Measurements from ENCODE around the gene MAP3K19. TPM values are rescaled to one million over a fixed set of nuclear protein-coding genes. Genes with fewer than 3 reads are reported as not detected.
A peak's percentile ranks its signal among the peaks of the same experiment; 100 is the strongest.
"Not testable (repeated sequence)": the region's sequence is repeated elsewhere in the genome, so short reads cannot be mapped to it uniquely, and the experiment has no call there.

Gene MAP3K19
- total RNA-seq, 1 experiment from 2014 or later, result not detected

- Histone ChIP-seq H4K20me1 (ENCODE audit: low read length) (peaks cover 6% of the 10 kb centered on the region), H3F3A (ENCODE audit: low read length, unreplicated experiment) (no peaks in the 10 kb centered on the region), H3K9ac (ENCODE audit: low read length) (no peak overlapping the region), H3K79me2 (ENCODE audit: low read length) (peaks cover 10% of the 10 kb centered on the region), H3K9me3 (ENCODE audit: low read length) (no peaks in the 10 kb centered on the region), H3K9me2 (replicated peaks; ENCODE audit: low read length) (no peaks in the 10 kb centered on the region), H3K4me1 (ENCODE audit: insufficient read depth, low read length) (peaks cover 4% of the 10 kb centered on the region; the same call in 1 of the 2 replicates), H3K27me3 (ENCODE audit: low read length) (no peaks in the 10 kb centered on the region), H3K36me3 (ENCODE audit: low read depth, low read length) (no peaks in the 10 kb centered on the region), H2AFZ (ENCODE audit: low read length) (no peak overlapping the region), H3K4me3 (ENCODE audit: low read length) (no peak overlapping the region), H3K27ac (ENCODE audit: low read length) (no peak overlapping the region), H3K4me2 (ENCODE audit: low read length) (no peak overlapping the region)
- ATAC-seq, result no peak
- POLR2A ChIA-PET (ENCODE audit: unreplicated experiment), result no interaction called here
- CTCF ChIA-PET, result no interaction called here
- no TSS peak for BruUV-seq (replicated peaks)
- no peak for DNase-seq
- intact Hi-C loops (cut with micrococcal nuclease), result no loop called here
- TF ChIP-seq EZH2phosphoT487 (IDR thresholded peaks at IDR 0.05; ENCODE audit: borderline replicate concordance, low read length) (no peak), CTCF (conservative IDR thresholded peaks at IDR 0.05; ENCODE audit: low read depth, low read length) (no peak), EZH2 (IDR thresholded peaks at IDR 0.05; ENCODE audit: low read length, unreplicated experiment) (no peak)
Measured at GRCh38 chr2:135048122-135048521, 875 bp upstream of the MAP3K19 start.

GRCh38 chr2:135043345-135043744, 3.9 kb downstream of the MAP3K19 start:
- H3K9me2 ChIP-seq (replicated peaks; ENCODE audit: low read length), result no peaks in the 10 kb centered on the region
- no peaks in the 10 kb centered on the region for H3K27me3 ChIP-seq (ENCODE audit: low read length)
- no peak overlapping the region for H3K4me3 ChIP-seq (ENCODE audit: low read length)
- H3K27ac ChIP-seq (ENCODE audit: low read length), result no peak overlapping the region
- POLR2A ChIA-PET (ENCODE audit: unreplicated experiment), result no interaction called here
- no peaks in the 10 kb centered on the region for H4K20me1 ChIP-seq (ENCODE audit: low read length)
- no peaks in the 10 kb centered on the region for H3K9me3 ChIP-seq (ENCODE audit: low read length)
- H3K79me2 ChIP-seq (ENCODE audit: low read length), result no peaks in the 10 kb centered on the region
- no peak overlapping the region for H3K9ac ChIP-seq (ENCODE audit: low read length)
- no peaks in the 10 kb centered on the region for H3K36me3 ChIP-seq (ENCODE audit: low read depth, low read length)
- intact Hi-C loops (cut with micrococcal nuclease), result no loop called here
- no peaks in the 10 kb centered on the region for H3F3A ChIP-seq (ENCODE audit: low read length, unreplicated experiment)
- H3K4me1 ChIP-seq (ENCODE audit: insufficient read depth, low read length), result no peaks in the 10 kb centered on the region
- DNase-seq (no peak), ATAC-seq (no peak)
- CTCF ChIA-PET, result no interaction called here
- TF ChIP-seq EZH2phosphoT487 (IDR thresholded peaks at IDR 0.05; ENCODE audit: borderline replicate concordance, low read length), result no peak
- TF ChIP-seq CTCF (conservative IDR thresholded peaks at IDR 0.05; ENCODE audit: low read depth, low read length), result peak; percentile 66
- H2AFZ ChIP-seq (ENCODE audit: low read length), result no peak overlapping the region
- H3K4me2 ChIP-seq (ENCODE audit: low read length), result no peak overlapping the region
- no TSS peak for BruUV-seq (replicated peaks)

GRCh38 chr2:135037831-135038230, 9.4 kb downstream of the MAP3K19 start:
- Histone ChIP-seq H3F3A (ENCODE audit: low read length, unreplicated experiment) (no peaks in the 10 kb centered on the region), H3K9me2 (replicated peaks; ENCODE audit: low read length) (no peaks in the 10 kb centered on the region), H3K9ac (ENCODE audit: low read length) (no peak overlapping the region), H3K9me3 (ENCODE audit: low read length) (no peaks in the 10 kb centered on the region), H4K20me1 (ENCODE audit: low read length) (no peaks in the 10 kb centered on the region), H3K79me2 (ENCODE audit: low read length) (no peaks in the 10 kb centered on the region), H3K4me1 (ENCODE audit: insufficient read depth, low read length) (no peaks in the 10 kb centered on the region), H2AFZ (ENCODE audit: low read length) (no peak overlapping the region), H3K36me3 (ENCODE audit: low read depth, low read length) (no peaks in the 10 kb centered on the region), H3K4me2 (ENCODE audit: low read length) (no peak overlapping the region), H3K4me3 (ENCODE audit: low read length) (no peak overlapping the region), H3K27me3 (ENCODE audit: low read length) (no peaks in the 10 kb centered on the region), H3K27ac (ENCODE audit: low read length) (no peak overlapping the region)
- DNase-seq (no peak), ATAC-seq (no peak; the same call in 1 of the 2 replicates)
- intact Hi-C loops (cut with micrococcal nuclease), result no loop called here
- no TSS peak for BruUV-seq (replicated peaks)
- TF ChIP-seq CTCF (conservative IDR thresholded peaks at IDR 0.05; ENCODE audit: low read depth, low read length) (no peak), EZH2phosphoT487 (IDR thresholded peaks at IDR 0.05; ENCODE audit: borderline replicate concordance, low read length) (no peak), EZH2 (IDR thresholded peaks at IDR 0.05; ENCODE audit: low read length, unreplicated experiment) (no peak)
- ChIA-PET POLR2A (ENCODE audit: unreplicated experiment) (no interaction called here), CTCF (no interaction called here)

- H4K20me1 ChIP-seq (ENCODE audit: low read length); H3K27ac ChIP-seq (ENCODE audit: low read length); H3K27me3 ChIP-seq (ENCODE audit: low read length); POLR2A ChIA-PET (ENCODE audit: unreplicated experiment); H3K9me3 ChIP-seq (ENCODE audit: low read length); H3K9ac ChIP-seq (ENCODE audit: low read length); H3K4me3 ChIP-seq (ENCODE audit: low read length); H2AFZ ChIP-seq (ENCODE audit: low read length); intact Hi-C loops (cut with micrococcal nuclease); ATAC-seq; H3K4me1 ChIP-seq (ENCODE audit: insufficient read depth, low read length); CTCF ChIA-PET; H3K9me2 ChIP-seq (replicated peaks; ENCODE audit: low read length); H3K79me2 ChIP-seq (ENCODE audit: low read length); H3F3A ChIP-seq (ENCODE audit: low read length, unreplicated experiment); H3K4me2 ChIP-seq (ENCODE audit: low read length); DNase-seq; H3K36me3 ChIP-seq (ENCODE audit: low read depth, low read length); BruUV-seq (replicated peaks): not testable (repeated sequence)
Measured at GRCh38 chr2:135033216-135033615, 14.0 kb downstream of the MAP3K19 start.
